ENCODE data around the gene ZNF483. TPM values are rescaled to one million over a fixed set of nuclear protein-coding genes. Genes with fewer than 3 reads are reported as not detected.

The ZNF483 gene
- total RNA-seq (2022; extraction: Qiagen RNA extraction): 0.66 to 0.92 TPM (median 0.83 TPM) in 5 replicates

GRCh38 chr9:111525056-111525977, at the start of gene ZNF483:
Gene ZNF483 (plus strand): TSS chr9:111525179. CDS start chr9:111527396, 2,217 bp downstream.

GRCh38 chr9:111483858-111484571, 41.0 kb upstream of the ZNF483 start, which contains the start of gene ECPAS:
Gene ECPAS (minus strand): TSS chr9:111484383. CDS start chr9:111472918, 11,465 bp downstream.

GRCh38 chr9:111599092-111599954, 74.3 kb downstream of the ZNF483 start, which contains the start of gene PTGR1:
Gene PTGR1 (minus strand): TSS chr9:111599647. CDS start chr9:111597422, 2,225 bp downstream.

Other genes starting within 250 kb of the ZNF483 start
- gene OR2K2, start 195.0 kb upstream of the ZNF483 start, total RNA-seq (2022; extraction: Qiagen RNA extraction): not detected in 5 replicates
- gene ECPAS, start 40.8 kb upstream of the ZNF483 start, total RNA-seq (2022; extraction: Qiagen RNA extraction): 34.2 to 51.2 TPM (median 37.6 TPM) in 5 replicates
- 341 to 396 TPM (median 366 TPM) in 5 replicates for gene PTGR1, start 74.5 kb downstream of the ZNF483 start, total RNA-seq (2022; extraction: Qiagen RNA extraction)
- 10.7 to 12.5 TPM (median 11.2 TPM) in 5 replicates for gene DNAJC25, start 106.2 kb downstream of the ZNF483 start, total RNA-seq (2022; extraction: Qiagen RNA extraction)
- 56.5 to 68.8 TPM (median 66.7 TPM) in 5 replicates for gene GNG10, start 136.4 kb downstream of the ZNF483 start, total RNA-seq (2022; extraction: Qiagen RNA extraction)

Data from A549 treated with CORT108297 at 1 μM for 4 hours (cell line).